HFFc6 (cell line): ENCODE data around the gene ARHGAP15. TPM values are rescaled to one million over a fixed set of nuclear protein-coding genes. Genes with fewer than 3 reads are reported as not detected.

ENCODE experiments used
- DNase-seq: peaks from one replicate; pipeline ENCODE4 v3.0.0-alpha.2; 2018
- H3K27ac Mint-ChIP-seq: 2 replicates; pipeline ENCODE4 v1.8.0; 2020; ENCODE audit warnings: mild to moderate bottlenecking, mixed read lengths
- H3K27me3 Mint-ChIP-seq: 2 replicates; pipeline ENCODE4 v1.8.0; 2021; ENCODE audit warnings: mild to moderate bottlenecking, moderate library complexity, mixed read lengths; ENCODE audit not compliant: insufficient read depth
- H3K36me3 Mint-ChIP-seq: 2 replicates; pipeline ENCODE4 v1.8.0; 2021; ENCODE audit warnings: low read depth, mixed read lengths
- H3K4me1 Mint-ChIP-seq: 2 replicates; pipeline ENCODE4 v1.8.0; 2020; ENCODE audit warnings: low read depth, mixed read lengths
- H3K4me3 Mint-ChIP-seq: 2 replicates; pipeline ENCODE4 v1.8.0; 2020; ENCODE audit warnings: mild to moderate bottlenecking, moderate library complexity, mixed read lengths
- H3K9me3 Mint-ChIP-seq: 2 replicates; pipeline ENCODE4 v1.8.0; 2020; ENCODE audit warnings: mild to moderate bottlenecking, mixed read lengths
- CTCF ChIP-seq: fragments of 200-600 bp; sonication (generic); IDR thresholded peaks from 2 replicates; pipeline ENCODE4 v1.5.0; 2021; ENCODE audit warnings: antibody characterized with exemption, mild to moderate bottlenecking
- total RNA-seq, 6 experiments: library from RNA; stranded (reverse); fragmentation: NEBNext Ultra II Directional; extraction: Animal tissue kit (Norgen Biotek cat#: 25700); gene quantifications; 2 replicates in 1 of 6; 3 replicates in 5 of 6; pipeline ENCODE4 v1.2.3, GENCODE V29; 2021

Gene ARHGAP15
- total RNA-seq, 6 experiments from 2014 or later, result not detected

DNA sequence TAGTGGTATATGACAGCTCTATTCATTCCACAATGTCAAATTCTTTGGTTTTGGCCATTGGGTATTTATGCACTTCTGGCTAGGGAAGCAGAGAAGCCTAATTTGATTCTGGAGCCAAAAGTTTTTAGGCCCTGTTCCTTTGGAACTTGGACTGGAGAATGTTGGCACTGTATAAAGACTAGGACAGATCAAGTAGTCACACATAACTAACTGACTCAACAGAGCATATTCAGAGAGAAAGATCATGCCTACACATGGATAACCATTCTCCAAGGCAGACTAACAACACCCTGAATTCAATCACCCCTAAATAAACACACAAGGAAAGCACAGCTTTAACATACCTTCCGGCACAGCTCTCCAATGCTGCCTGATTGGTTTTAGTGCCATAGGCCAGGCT lies 62.9 kb downstream of the ARHGAP15 start:
- no peak for TF ChIP-seq CTCF
- no peak overlapping the region for H3K27ac Mint-ChIP-seq
- no peaks in the 10 kb centered on the region for H3K4me1 Mint-ChIP-seq
- no peak overlapping the region for H3K4me3 Mint-ChIP-seq
- no peaks in the 10 kb centered on the region for H3K36me3 Mint-ChIP-seq
- H3K27me3 Mint-ChIP-seq, result peaks cover 2% of the 10 kb centered on the region; the same call in 1 of the 2 replicates
- no peaks in the 10 kb centered on the region for H3K9me3 Mint-ChIP-seq
- DNase-seq, result no peak

DNA sequence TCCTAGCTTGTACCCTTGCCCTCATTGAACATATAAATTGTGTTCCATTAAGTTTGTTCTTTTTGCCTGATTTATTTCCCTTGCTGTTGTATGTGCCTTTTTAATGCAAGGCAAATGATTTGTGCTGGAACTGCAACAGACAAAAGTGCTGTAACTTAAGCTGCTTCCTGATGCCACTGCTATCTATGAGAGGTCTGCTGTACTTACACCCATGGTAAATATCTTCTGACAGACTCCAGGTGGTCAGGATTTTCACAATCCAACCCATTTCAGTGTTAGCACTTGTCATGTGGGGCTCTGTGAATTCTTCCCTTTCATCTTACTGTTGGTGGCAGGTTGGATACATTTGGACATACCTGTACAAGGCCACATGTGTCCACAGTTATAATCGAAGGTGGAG lies 63.5 kb downstream of the ARHGAP15 start:
- Mint-ChIP-seq H3K36me3 (no peaks in the 10 kb centered on the region), H3K4me3 (no peak overlapping the region), H3K4me1 (no peaks in the 10 kb centered on the region), H3K27me3 (peaks cover 2% of the 10 kb centered on the region; the same call in 1 of the 2 replicates), H3K9me3 (no peaks in the 10 kb centered on the region), H3K27ac (no peak overlapping the region)
- no peak for DNase-seq
- no peak for TF ChIP-seq CTCF

DNA sequence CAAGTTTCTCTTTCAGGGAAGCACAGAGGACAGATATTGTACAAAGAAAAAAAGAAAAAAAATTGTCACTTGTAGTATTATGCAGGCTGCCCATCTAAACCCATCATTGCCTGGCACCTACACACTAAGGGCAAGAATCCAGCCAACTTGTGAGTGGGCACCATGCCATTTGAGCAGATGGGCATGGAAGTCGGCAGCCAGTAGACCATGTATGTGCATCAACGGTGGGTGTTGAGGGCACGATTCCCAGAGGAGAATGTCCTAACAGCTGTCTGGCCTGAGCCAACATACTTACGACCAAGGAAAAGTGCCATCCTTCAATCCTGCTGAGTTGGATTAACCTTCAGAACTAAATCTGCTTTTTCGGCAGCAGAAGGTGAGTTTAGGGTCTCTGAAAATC lies 63.9 kb downstream of the ARHGAP15 start:
- Mint-ChIP-seq H3K27ac (no peak overlapping the region), H3K9me3 (no peaks in the 10 kb centered on the region), H3K27me3 (peaks cover 2% of the 10 kb centered on the region; the same call in 1 of the 2 replicates), H3K4me1 (no peaks in the 10 kb centered on the region), H3K36me3 (no peaks in the 10 kb centered on the region), H3K4me3 (no peak overlapping the region)
- no peak for DNase-seq
- no peak for TF ChIP-seq CTCF

- peaks cover 2% of the 10 kb centered on the region; the same call in 1 of the 2 replicates for H3K27me3 Mint-ChIP-seq
- no peak overlapping the region for H3K27ac Mint-ChIP-seq
- no peak for DNase-seq
- H3K4me3 Mint-ChIP-seq, result no peak overlapping the region
- H3K4me1 Mint-ChIP-seq, result no peaks in the 10 kb centered on the region
- TF ChIP-seq CTCF, result no peak
- H3K36me3 Mint-ChIP-seq, result no peaks in the 10 kb centered on the region
- no peaks in the 10 kb centered on the region for H3K9me3 Mint-ChIP-seq
Measured at GRCh38 chr2:143195511-143195910, 66.3 kb downstream of the ARHGAP15 start.

DNA sequence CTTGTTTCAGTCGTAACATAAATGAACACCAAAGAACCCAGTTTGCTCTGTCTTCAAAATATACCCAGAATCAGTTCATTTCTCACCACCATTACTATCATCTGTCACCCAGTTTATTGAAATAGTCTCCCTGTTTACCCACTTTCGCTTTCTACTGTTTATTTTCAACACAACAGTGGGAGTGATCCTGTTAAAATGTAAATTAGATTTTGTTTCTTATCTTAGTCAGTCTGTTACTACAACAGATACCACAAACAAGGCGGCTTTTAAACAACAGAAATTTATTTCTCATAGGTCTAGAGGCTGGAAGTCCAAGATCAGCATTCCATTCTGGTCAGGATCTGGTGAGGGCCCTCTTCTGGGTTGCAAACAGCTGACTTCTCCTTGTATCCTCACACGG lies 74.8 kb downstream of the ARHGAP15 start:
- no peak for DNase-seq
- Mint-ChIP-seq H3K36me3 (no peaks in the 10 kb centered on the region), H3K4me1 (no peaks in the 10 kb centered on the region), H3K27ac (no peak overlapping the region), H3K27me3 (no peaks in the 10 kb centered on the region), H3K4me3 (peak overlapping the region; percentile 3; the same call in 1 of the 2 replicates), H3K9me3 (no peaks in the 10 kb centered on the region)
- no peak for TF ChIP-seq CTCF
